Measurements from ENCODE around the gene TRIO.

- no peak for TF ChIP-seq CTCF (conservative IDR thresholded peaks at IDR 0.05 in 1 of 2, IDR thresholded peaks at IDR 0.05 in 1 of 2; ENCODE audit: low read depth in 1 of 2, low read length in 2 of 2)
- TF ChIP-seq EZH2 (IDR thresholded peaks at IDR 0.05; ENCODE audit: low read length, missing control alignments) = no peak
Measured at GRCh38 chr5:14146725-14147124, 3.6 kb downstream of the TRIO start.
